Kidney epithelial cell (primary cell): Measurements from ENCODE around the gene AGXT2. TPM values are rescaled to one million over a fixed set of nuclear protein-coding genes. Genes with fewer than 3 reads are reported as not detected.
"Not testable (repeated sequence)": the region's sequence is repeated elsewhere in the genome, so short reads cannot be mapped to it uniquely, and the experiment has no call there.

Experiments used
- DNase-seq: peaks from one replicate; pipeline ENCODE4 v3.0.0-alpha.2; 2010; ENCODE audit warnings: low read depth
- H3K27me3 ChIP-seq: 2 replicates; pipeline ENCODE4 v1.6.0; 2011; ENCODE audit warnings: low read length; ENCODE audit not compliant: control insufficient read depth, insufficient read depth
- H3K36me3 ChIP-seq: 2 replicates; pipeline ENCODE4 v1.5.1; 2011; ENCODE audit warnings: low read length; ENCODE audit not compliant: control insufficient read depth, insufficient read depth
- H3K4me3 ChIP-seq: 2 replicates; pipeline ENCODE4 v1.5.1; 2011; ENCODE audit warnings: low read depth, mild to moderate bottlenecking, control low read depth, low read length
- total RNA-seq: library from RNA; depleted of rRNA; stranded (reverse); fragments of >200 nt; gene quantifications from 2 replicates; pipeline ENCODE4 v1.2.3, GENCODE V29; 2015
- TF ChIP-seq, protein P1 (sequence below): IDR thresholded peaks from 2 replicates; pipeline ENCODE4 v1.5.1; 2011; ENCODE audit warnings: mild to moderate bottlenecking, moderate library complexity, low read length, control low read depth, inconsistent platforms; ENCODE audit not compliant: insufficient read depth, poor library complexity, severe bottlenecking

AGXT2 gene
- total RNA-seq, 1 donor from 2014 or later: not detected

DNA sequence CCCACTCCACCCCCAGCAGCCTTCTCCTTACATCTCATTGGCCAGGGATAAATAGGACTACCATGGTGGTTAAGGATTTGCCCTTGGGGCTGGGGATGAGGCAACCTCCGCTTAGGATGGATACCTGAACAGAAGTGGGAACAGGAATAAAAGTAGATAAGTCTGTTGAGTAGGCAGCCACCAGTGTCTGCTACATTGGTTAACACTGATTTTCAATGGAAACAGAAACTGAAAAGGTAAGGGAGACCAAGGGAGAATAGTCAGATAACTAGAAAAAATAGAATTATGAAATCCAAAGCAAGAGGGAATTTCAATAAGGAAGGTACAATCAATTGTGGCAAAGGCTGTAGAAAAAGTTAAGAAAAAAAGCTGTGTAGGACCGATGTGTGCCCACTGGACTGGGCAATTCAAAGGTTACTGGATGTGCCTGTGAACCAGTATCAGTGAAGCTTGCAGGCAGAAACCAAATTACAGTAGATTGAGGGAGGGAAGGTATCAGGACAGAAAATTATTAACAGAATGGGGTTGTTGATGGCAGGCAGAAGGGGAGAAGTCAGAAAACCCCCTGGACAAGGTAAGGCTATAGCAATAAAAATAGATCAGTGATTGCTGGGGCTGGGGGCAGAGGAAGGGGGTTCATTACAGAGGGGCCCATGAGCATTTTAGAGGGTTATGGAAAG, 69.7 kb downstream of the AGXT2 start:
- Histone ChIP-seq H3K27me3 (no peaks in the 10 kb centered on the region), H3K36me3 (no peaks in the 10 kb centered on the region), H3K4me3 (no peak overlapping the region)
- no peak for DNase-seq
- TF ChIP-seq, protein P1, sequence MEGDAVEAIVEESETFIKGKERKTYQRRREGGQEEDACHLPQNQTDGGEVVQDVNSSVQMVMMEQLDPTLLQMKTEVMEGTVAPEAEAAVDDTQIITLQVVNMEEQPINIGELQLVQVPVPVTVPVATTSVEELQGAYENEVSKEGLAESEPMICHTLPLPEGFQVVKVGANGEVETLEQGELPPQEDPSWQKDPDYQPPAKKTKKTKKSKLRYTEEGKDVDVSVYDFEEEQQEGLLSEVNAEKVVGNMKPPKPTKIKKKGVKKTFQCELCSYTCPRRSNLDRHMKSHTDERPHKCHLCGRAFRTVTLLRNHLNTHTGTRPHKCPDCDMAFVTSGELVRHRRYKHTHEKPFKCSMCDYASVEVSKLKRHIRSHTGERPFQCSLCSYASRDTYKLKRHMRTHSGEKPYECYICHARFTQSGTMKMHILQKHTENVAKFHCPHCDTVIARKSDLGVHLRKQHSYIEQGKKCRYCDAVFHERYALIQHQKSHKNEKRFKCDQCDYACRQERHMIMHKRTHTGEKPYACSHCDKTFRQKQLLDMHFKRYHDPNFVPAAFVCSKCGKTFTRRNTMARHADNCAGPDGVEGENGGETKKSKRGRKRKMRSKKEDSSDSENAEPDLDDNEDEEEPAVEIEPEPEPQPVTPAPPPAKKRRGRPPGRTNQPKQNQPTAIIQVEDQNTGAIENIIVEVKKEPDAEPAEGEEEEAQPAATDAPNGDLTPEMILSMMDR: no peak

DNA sequence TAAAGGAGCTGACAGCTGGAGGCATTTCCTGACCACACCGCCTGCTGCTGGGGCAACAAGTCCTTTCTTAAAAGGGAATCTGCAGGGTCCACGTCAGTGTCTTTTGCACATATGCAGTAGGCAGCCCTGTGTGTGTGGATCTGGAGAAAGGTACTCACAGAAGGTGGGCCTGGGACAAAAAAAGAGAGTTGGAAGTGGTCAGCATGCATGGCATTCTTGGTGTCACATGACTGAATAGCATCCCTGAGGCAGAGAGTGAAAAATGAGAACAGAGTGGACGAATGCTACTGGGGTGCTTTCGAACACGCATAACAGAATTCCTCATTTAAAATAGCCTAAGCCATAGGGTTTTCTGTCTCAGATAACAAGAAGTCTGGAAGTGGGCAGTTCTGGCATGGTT, 71.4 kb downstream of the AGXT2 start:
- H3K27me3 ChIP-seq: no peaks in the 10 kb centered on the region
- no peak overlapping the region for H3K4me3 ChIP-seq
- H3K36me3 ChIP-seq: no peaks in the 10 kb centered on the region
- DNase-seq: no peak
- TF ChIP-seq, protein P1: no peak

DNA sequence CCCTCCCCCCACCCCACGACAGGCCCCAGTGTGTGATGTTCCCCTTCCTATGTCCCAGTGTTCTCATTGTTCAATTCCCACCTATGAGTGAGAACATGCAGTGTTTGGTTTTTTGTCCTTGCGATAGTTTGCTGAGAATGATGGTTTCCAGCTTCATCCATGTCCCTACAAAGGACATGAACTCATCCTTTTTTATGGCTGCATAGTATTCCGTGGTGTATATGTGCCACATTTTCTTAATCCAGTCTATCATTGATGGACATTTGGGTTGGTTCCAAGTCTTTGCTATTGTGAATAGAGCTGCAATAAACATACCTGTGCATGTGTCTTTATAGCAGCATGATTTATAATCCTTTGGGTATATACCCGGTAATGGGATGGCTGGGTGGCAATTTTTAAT, 76.1 kb downstream of the AGXT2 start:
- H3K27me3 ChIP-seq, H3K4me3 ChIP-seq, H3K36me3 ChIP-seq, DNase-seq: not testable (repeated sequence)

DNA sequence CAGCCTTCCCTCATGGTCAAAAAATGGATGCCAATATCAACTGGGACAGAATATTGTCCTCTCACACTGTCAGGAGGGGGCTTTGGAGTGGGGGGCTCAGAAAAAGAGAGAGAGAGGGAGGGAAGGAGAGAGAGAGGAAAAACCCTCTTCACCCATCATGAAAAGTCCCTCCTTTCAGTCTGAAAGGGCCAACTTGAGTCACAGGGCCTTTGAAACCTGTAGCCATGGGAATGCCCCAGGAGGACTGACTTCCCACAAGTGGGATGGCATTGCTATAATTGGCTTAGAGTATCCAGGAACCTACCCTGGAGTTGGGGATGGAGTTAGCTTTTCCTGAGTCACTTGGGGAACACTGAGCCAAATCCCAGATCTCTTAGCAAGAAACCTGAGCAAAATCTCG, 77.2 kb downstream of the AGXT2 start:
- Histone ChIP-seq H3K36me3 (peaks cover 2% of the 10 kb centered on the region), H3K4me3 (no peak overlapping the region), H3K27me3 (no peaks in the 10 kb centered on the region)
- TF ChIP-seq, protein P1: no peak
- DNase-seq: no peak

DNA sequence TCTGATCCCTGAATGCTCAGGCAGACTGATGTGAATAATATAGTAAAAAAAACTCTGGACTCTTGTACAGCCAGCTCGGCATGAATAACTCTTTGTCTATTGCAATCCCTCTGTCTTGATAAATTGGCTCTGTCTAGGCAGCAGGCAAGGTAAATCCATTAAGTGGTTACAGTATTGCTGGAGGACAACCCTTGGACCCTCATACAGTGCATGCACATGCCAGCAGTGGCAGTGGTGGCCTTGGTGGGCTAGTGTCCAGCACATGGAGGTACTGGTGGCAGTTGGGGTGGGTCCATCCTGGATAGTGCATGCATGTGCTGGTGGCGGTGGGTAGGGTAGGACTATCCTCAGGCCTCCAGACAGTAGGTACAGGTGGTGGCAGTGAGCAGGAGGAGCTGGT, 79.5 kb downstream of the AGXT2 start:
- Histone ChIP-seq H3K4me3 (no peak overlapping the region), H3K36me3 (peaks cover 2% of the 10 kb centered on the region), H3K27me3 (no peaks in the 10 kb centered on the region)
- TF ChIP-seq, protein P1: no peak
- no peak for DNase-seq

DNA sequence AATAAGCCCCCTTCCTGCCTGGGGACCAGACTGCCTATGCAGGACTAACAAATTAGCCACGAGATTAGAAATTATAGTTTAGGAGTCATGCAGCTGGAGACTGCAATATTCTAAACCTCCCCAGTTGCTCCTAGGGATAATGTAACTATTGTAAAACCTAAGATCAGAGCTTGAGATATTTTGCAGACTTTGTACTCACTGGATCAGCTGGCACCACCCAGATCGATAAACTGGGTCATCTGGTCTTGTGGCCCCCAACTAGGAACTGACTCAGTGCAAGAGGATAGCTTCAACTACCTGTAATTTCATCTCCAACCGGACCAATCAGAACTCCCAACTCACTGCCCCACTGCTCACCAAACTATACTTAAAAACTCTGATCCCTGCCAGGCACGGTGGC, 80.2 kb downstream of the AGXT2 start:
- Histone ChIP-seq H3K4me3 (no peak overlapping the region), H3K36me3 (peaks cover 2% of the 10 kb centered on the region), H3K27me3 (no peaks in the 10 kb centered on the region)
- TF ChIP-seq, protein P1: no peak
- no peak for DNase-seq
